ENCODE results near the gene EN2.

Gene EN2

DNA sequence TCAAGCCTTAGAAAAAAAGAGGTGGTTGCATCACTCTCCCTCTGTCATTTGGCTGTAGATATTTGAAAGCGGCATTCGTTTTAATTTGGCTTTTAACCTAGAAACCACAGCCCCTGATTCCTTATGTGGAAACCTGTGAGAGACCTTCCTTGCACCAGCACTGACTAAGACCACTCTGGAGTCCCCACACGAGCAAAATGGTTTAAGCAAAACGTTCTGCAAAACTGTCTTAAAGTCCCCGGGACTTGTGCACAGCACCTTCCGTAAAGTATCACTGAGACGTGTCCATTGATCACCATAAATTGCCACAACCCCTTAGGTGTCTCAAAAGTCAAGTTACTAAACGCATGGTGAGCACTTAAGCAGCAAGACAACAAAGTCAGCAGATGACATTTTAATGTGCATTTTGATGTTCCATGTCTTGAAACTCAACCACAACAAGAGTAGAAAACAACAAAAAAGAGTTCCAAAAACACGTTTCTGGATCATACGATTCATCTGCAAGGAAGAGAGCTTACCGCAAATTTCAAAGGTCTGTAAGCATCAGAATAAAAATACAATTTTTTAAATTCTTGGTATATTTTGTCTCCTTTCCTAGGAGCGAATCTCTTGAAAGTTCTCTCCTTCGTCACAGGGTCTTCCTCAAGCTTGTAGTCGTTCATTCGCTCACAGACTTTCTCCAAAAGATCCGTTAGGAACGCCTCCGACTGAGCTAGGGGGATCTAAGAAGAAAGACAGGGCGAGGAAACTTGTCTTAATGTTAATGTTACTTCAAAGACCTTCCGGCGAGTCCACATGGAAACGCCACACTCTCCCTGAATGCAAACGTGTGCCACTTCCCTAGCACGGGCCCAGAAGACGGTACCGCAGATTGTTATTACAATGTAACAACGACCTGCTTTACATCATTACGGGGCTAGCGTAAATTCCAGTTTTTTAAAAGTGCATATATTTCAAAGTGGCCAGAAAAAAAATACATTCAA lies 50.7 kb downstream of the EN2 start:
- no peak for DNase-seq (ENCODE audit: low spot score)

DNA sequence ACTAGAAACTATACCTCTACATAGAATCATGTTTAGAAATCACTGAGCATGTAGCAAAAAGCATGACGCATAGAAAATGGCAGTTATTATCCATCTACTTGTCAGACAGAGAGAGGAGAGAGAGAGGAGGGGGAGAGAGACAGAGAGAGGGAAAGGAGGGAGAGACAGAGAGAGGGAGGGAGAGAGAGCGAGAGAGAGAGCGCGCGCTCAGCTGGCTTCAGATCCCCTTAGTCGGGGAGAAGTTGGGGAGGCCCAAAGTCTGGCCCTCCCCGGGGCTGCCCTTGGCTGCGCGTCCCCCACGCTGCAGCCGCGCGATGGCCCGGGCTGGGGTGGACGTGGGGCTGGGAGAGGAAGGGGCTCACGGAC lies 51.4 kb downstream of the EN2 start:
- peak; percentile 32 for DNase-seq (ENCODE audit: low spot score)

DNA sequence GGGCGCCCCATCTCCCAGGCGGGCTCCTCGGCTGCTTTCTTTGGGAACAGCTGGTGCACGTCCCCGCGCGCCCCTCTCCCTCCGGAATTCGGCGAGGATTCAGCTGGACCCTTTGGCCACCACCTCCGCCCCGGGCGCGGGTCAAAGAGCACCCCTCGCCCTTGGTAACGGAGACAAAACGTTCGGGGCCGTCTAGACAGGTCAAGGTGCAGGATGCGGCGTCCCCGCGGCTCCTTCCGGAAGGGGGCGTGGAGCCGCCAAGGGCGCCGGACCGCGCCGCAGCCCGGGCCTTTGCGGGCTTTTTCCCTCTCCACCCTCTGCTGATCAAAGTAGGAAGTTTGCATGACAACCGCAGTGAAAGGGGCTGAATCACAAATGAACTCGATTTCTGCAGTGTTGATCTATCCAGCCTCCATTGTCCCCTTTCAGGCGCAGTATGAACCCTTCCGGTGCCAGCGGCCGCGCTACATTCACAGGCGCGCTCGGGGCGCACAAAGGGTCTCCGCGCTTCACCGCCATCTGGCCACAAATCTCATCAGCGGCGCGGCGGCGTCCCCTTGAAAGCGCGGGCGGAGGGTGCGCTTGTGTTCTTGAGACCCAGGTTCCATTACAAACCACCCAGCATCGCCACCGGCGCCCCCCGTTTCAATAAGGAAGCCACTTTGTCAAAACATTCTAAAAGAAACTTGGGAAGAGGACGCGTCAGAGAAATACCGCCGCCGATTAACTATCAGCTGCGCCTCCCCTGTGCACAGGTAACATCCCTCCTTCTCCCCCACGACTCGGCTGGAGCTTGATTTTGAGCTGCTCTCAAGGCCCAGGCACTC lies 52.0 kb downstream of the EN2 start:
- peak; percentile 56 for DNase-seq (ENCODE audit: low spot score)

DNA sequence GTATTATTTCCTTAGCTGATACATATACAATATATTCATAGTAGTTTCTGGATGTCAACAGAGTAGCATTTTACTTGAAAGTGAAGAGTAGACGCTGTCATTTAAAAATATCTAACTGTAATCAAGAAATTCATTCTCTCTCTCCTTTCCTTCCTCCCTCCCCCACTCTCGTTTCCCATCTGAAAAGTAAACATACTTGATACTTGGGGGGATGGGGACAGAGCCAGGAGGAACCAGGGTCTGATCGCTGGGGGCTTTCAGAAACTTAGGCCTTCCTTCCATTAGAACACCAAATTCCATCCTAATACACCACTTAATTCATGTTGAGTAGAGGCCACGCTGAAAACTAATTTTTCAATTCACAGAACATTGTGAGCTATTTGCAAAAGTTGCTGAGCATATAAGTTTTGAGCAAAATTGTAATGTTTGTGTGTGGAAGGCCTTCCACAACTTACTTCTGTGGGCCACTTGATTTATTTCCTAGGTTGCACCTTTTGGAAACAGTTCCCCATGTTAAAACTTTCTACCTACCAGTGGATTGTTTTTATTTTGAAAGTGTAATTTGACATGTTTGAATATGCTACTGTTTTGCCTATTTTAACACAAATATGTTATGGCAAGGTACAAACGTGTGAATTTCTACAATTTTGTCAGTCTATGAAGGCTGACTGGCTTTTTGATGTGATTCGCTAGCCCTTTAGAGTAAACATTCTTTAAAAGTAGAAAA lies 53.2 kb downstream of the EN2 start:
- no peak for DNase-seq (ENCODE audit: low spot score)

DNA sequence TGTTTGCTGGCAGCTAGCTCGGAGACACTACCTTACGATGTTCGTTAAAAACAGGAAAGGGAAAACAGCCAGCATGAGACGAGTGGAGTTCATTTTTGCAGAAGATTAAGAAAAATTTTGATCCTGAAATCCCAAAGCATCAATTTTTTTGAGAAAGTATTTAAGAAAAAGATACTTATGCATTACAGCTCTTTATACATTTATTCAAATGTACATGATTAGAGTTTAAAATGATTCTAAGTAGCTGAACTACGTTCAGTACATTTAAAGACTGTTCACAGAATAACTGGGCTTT lies 53.7 kb downstream of the EN2 start:
- DNase-seq (ENCODE audit: low spot score): no peak

DNA sequence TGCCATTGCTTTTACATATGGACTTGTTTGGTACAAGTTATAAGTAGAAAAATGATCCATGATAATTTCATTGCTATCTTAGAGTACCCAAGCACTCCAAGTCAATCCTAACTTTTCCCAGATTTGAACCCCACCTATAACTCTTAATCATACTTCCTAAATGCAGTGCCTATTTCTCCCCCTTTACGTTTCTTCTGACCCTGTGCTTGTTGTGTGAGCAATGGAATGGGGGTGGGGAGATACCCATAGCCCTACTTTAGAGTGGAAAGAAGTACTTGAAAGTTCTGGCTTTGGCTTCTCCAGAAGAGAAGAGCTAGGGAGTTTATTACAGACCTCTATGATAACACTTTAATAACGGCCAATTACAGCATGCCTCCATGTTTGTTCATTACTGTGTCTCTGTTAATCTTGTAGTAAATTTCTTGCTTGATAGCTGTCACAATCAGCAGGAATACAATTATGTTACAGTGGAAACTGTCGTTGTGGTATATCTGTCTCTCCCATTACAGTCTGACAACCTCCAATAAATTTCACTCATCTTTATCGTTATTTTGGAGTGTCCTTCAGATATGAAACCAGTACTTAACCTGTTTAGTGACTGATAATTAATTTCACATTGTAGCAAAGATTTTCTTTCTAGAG lies 54.4 kb downstream of the EN2 start:
- no peak for DNase-seq (ENCODE audit: low spot score)

DNA sequence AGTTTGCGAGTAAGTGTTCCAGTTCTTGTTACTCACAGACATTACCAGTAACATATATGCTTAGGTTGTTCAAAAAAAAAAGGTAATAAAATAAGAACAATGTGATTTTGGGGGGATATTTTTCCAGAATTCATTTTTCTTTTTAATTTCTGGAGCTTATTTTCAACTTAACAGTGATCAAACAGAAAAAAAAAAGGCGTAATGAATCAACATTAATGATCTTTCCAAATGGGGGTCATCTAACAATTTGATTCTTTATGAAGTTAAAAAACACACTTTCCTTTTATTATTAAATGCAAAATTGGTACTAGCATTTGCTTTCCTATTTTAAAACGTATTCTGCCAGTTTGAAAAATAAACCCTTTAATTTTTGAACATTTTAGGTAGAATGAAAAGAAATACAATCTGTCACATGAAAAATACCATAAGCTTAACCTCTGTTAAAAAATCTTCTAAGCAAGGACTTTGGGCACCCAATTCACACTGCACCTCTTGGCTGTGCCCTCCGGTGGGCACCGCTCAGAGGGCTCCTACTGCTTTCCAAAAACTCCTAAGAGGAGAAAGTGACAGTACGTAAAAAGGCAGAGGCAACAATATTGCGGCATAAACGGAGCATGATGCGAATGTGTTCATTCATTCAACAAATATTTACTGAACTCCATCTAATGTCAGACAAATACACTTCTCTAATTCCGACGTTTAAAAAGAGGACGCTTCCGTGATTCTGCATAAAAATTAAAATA lies 55.8 kb downstream of the EN2 start:
- DNase-seq (ENCODE audit: low spot score): no peak

DNA sequence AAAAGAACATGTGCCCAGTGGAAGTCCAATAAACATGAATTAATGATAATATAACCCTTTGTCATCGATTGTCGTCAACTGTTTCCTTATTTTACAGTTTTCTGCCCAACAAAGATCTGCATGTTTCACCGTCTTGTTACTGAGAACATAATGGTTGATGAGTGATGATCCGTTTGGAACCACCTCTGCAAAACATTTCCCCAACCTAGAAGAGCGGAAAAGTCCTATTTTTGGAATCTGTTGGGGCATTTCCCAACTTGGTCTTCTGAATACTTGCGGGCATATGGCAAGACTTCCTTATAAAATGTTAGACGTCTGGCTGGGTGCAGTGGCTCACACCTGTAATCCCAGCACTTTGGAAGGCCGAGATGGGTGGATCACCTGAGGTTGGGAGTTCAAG lies 56.4 kb downstream of the EN2 start:
- DNase-seq (ENCODE audit: low spot score): no peak

All from D341Med (cell line).